GM18870 (cell line): ENCODE measurements around the gene TMEM238.

ENCODE experiments used
- ATAC-seq: cut with Tn5 transposase; IDR thresholded peaks from one replicate; pipeline ENCODE4 v1.9.1; 2021; ENCODE audit warnings: moderate library complexity; ENCODE audit not compliant: unreplicated experiment

Gene TMEM238

GRCh38 chr19:55382013-55382412 lies 2.1 kb downstream of the TMEM238 start:
- no peak for ATAC-seq

GRCh38 chr19:55379174-55379573 lies 4.9 kb downstream of the TMEM238 start:
- ATAC-seq = no peak

GRCh38 chr19:55377356-55378131 lies 6.5 kb downstream of the TMEM238 start:
- no peak for ATAC-seq

GRCh38 chr19:55376241-55376933 lies 7.7 kb downstream of the TMEM238 start, which contains the start of gene TMEM190:
TMEM190 (plus strand) TSS chr19:55376826; CDS start chr19:55376854, 28 bp downstream.
- no peak for ATAC-seq

DNA sequence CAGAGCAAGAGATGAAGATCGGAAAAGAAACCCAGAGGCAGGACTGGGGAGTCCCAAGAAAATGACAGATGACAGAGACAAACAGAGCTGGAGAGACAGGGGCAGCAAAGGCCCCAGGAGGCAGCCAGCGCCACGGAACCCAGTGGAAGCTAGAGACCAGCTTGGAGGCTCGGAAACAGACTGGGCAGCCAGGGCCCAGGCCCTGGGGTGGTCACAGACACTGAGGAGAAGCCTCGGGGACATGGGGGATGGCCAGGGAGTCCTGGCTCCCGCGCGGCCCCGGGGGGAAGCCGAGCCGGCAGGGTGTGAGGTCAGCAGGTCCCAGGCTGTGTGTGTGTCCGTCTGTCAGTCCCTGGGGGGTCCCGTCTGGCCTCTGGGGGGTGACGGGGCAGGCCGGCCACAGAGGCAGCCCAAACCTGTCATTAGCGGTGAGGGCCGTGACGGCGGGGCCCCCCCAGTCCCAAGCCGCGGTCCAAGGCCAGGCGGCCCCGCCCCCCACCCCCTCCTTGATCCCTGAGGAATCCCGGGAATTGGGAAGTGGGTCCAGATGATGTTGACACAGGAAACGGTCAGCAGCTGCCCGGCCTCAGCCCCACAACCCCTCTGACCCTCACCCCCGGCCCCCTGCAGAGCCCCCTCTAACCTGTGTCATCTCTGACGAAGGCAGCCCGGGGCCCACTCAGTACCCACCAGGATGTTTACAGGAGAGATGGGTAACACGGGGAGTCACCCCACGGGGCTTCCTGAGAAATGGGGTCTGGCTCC lies 9.9 kb downstream of the TMEM238 start:
- ATAC-seq = no peak

DNA sequence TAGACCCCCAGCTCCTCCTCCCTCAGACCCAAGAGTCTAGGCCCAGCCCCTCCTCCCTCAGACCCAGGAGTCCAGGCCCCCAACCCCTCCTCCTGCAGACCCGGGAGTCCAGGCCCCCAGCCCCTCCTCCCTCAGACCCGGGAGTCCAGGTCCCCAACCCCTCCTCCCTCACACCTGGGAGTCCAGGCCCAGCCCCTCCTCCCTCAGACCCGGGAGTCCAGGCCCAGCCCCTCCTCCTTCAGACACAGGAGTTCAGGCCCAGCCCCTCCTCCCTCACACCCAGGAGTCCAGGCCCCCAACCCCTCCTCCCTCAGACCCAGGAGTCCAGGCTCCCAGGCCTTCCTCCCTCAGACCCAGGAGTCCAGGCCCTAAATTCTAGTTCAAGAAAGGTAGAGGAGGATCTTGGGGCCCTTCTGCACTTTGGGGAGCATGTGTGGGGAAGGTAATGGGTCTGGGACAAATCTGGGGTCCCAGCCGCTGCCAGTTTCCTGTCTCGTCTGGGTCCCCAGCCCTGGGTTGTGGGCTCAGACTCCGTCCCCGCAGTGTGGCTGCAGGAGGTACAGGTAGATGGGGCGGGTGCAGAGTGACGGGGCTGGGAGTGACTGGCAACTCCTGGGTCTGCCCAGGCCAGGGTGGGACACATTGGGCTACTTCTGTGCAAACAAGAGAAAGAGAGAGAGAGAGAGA lies 10.6 kb downstream of the TMEM238 start:
- no peak for ATAC-seq

- ATAC-seq = no peak
Measured at GRCh38 chr19:55372316-55373081, 11.6 kb downstream of the TMEM238 start.

DNA sequence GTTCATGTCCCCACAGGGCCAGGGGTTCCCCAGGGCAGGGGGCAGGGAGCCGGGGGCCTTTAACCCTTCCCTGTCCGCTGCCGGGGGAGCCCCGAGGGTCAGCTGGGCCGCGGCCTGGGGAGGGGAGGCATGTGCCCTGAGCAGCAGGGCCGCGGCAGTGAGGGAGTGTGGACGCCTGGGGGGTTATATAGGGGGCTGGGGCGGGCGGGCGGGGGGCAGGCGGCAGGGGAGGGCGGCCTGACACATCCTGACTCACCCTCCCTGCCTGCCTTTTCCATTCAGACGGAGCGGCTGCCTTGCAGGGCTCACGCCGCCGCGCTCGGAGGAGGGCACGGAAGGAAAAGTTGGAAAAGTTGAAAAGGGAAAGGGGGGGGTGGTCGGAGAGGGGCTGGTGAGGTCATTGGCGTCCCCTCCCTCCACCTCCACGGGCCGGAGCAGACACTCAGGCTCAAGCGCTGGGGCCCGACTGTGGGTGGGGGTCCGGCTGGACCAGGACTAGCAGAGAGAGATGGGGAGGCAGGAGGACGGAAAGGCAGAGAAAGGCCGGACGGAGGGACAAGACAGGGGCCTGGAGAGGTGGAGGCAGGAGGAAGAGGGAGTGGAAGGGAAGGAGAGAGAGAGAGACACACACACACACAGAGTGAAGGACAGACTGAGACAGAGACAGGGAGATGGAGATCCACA lies 13.6 kb downstream of the TMEM238 start, which contains the start of gene IL11:
IL11 (minus strand) TSS at position 159 of the 684 bp plus-strand sequence; CDS start at position 6, 153 bp downstream.
- no peak for ATAC-seq

GRCh38 chr19:55369653-55370304 lies 14.3 kb downstream of the TMEM238 start:
- no peak for ATAC-seq

DNA sequence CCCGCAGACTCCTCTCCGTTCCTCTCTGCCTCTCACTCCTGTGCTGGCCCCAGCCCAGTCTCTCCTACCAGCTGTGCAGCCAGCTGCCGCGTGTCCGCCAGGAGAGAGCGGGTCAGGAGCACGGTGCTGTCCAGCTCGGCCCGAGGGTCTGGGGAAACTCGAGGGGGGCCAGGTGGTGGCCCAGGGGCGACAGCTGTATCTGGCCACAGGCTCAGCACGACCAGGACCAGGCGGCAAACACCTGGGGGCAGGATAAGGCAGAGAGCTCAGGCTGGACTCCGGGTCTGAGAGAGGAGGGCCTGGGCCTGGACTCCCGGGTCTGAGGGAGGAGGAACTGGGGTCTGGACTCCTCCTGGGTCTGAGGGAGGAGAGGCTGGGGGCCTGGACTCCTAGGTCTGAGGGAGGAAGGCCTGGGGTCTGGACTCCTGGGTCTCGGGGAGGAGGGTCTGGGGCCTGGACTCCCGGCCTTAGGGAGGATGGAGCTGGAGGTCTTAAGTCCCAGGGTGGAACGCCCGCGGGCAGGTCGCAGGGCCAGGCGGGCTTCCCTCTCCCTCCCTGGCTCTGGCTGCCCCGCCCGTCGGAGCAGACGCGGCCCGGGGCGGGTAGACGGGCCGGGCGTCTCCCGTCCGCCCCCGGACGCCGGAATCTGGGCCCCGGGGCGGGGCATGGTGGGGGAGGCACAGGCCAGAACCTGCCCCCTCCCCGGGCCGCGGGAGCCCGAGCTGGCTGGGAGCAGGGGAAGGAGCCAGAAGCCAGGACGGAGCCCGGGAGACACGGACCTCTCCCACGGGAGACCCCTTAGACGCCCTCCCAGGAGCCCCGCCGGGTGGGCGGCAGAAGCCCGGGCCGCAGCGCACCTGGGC lies 15.2 kb downstream of the TMEM238 start:
- ATAC-seq = no peak

GRCh38 chr19:55368106-55368505 lies 16.0 kb downstream of the TMEM238 start:
- ATAC-seq = no peak

- no peak for ATAC-seq
Measured at GRCh38 chr19:55366790-55367189, 17.3 kb downstream of the TMEM238 start.

GRCh38 chr19:55365964-55366363 lies 18.1 kb downstream of the TMEM238 start:
- ATAC-seq = no peak

DNA sequence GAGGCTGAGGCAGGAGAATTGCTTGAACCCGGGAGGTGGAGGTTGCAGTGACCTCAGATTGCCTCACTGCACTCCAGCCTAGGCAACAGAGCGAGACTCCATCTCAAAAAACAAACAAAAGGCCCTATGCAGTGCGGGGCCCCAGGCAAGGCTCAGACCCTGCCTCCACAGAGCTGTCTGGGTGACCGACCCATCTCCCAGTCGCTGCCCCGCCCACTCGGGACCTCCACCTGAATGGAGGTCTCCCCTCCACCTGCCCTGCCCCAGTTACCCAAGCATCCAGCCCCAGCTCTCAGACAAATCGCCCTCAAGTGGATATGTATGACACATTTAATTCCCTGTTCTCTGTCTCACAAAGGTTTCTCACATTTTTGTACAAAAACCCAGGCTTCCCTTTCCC lies 18.8 kb downstream of the TMEM238 start:
- no peak for ATAC-seq

- no peak for ATAC-seq
Measured at GRCh38 chr19:55362990-55363716, 20.9 kb downstream of the TMEM238 start, which contains the start of gene GARIN5B. GARIN5B (minus strand) TSS chr19:55363260; CDS start chr19:55363066, 194 bp downstream.

GRCh38 chr19:55362174-55362989 lies 21.7 kb downstream of the TMEM238 start:
- ATAC-seq = no peak
